BJ (cell line): Measurements from ENCODE around the gene DBI. TPM values are rescaled to one million over a fixed set of nuclear protein-coding genes. Genes with fewer than 3 reads are reported as not detected.

Experiments used
- CTCF ChIA-PET: fragments of 350-600 bp; formaldehyde crosslinking; extraction: SDS; loops from one replicate; lab custom pipeline; 2021; ENCODE audit warnings: antibody characterized with exemption, inconsistent platforms; lab: Yijun Ruan, JAX
- POLR2A ChIA-PET: fragments of 300-600 bp; sonication (Branson Sonifier 250); formaldehyde crosslinking; extraction: SDS; loops from one replicate; lab custom pipeline; 2021; ENCODE audit warnings: antibody characterized with exemption; lab: Charles Lee
- DNase-seq: peaks from one replicate; pipeline ENCODE4 v3.0.0-alpha.2; 2011; ENCODE audit warnings: low read depth
- H3K27me3 ChIP-seq: 2 replicates; pipeline ENCODE4 v1.6.0; 2011; ENCODE audit warnings: low read length; ENCODE audit not compliant: control insufficient read depth, insufficient read depth
- H3K36me3 ChIP-seq: 2 replicates; pipeline ENCODE4 v1.5.1; 2011; ENCODE audit warnings: low read length; ENCODE audit not compliant: control insufficient read depth, insufficient read depth
- H3K4me3 ChIP-seq: 2 replicates; pipeline ENCODE4 v1.5.1; 2011; ENCODE audit warnings: low read depth, mild to moderate bottlenecking, control low read depth, low read length
- CTCF ChIP-seq: IDR thresholded peaks from 2 replicates; pipeline ENCODE4 v1.5.1; 2011; ENCODE audit warnings: low read depth, mild to moderate bottlenecking, control low read depth, inconsistent platforms, low read length, moderate library complexity; ENCODE audit not compliant: insufficient read depth
- polyA plus RNA-seq: library from polyadenylated mRNA; depleted of rRNA; stranded (reverse); fragments of >200 nt; gene quantifications from 2 replicates; pipeline ENCODE4 v1.2.3, GENCODE V29; 2011

DBI gene
- polyA plus RNA-seq, 1 experiment = 104 TPM

GRCh38 chr2:119349289-119349688 lies 17.5 kb upstream of the DBI start:
- H3K27me3 ChIP-seq = no peaks in the 10 kb centered on the region
- H3K4me3 ChIP-seq = no peak overlapping the region
- no peak for TF ChIP-seq CTCF
- no peaks in the 10 kb centered on the region for H3K36me3 ChIP-seq
- ChIA-PET POLR2A (no interaction called here), CTCF (interaction anchor here (1.2 kb wide), 1 partner anchor 130 kb away, joined by 4 read pairs; no protein-coding TSS in a partner anchor)
- no peak for DNase-seq

GRCh38 chr2:119350311-119350998 lies 16.3 kb upstream of the DBI start:
- POLR2A ChIA-PET = no interaction called here
- DNase-seq = no peak
- TF ChIP-seq CTCF = no peak
- Histone ChIP-seq H3K4me3 (no peak overlapping the region), H3K27me3 (no peaks in the 10 kb centered on the region), H3K36me3 (no peaks in the 10 kb centered on the region)
- CTCF ChIA-PET = interaction anchor here (1.2 kb wide), 1 partner anchor 132 kb away, joined by 4 read pairs; no protein-coding TSS in a partner anchor

- TF ChIP-seq CTCF = no peak
- Histone ChIP-seq H3K27me3 (no peaks in the 10 kb centered on the region), H3K36me3 (no peaks in the 10 kb centered on the region), H3K4me3 (no peak overlapping the region)
- no peak for DNase-seq
- CTCF ChIA-PET = no interaction called here
- POLR2A ChIA-PET = no interaction called here
These were observed 14.4 kb upstream of the DBI start for GRCh38 chr2:119352357-119352756.

- ChIA-PET POLR2A (no interaction called here), CTCF (no interaction called here)
- TF ChIP-seq CTCF = no peak
- H3K4me3 ChIP-seq = no peak overlapping the region
- no peak for DNase-seq
- no peaks in the 10 kb centered on the region for H3K36me3 ChIP-seq
- no peaks in the 10 kb centered on the region for H3K27me3 ChIP-seq
These were observed 11.9 kb upstream of the DBI start for GRCh38 chr2:119354860-119355259.

GRCh38 chr2:119359774-119360173 lies 7.0 kb upstream of the DBI start:
- ChIA-PET CTCF (no interaction called here), POLR2A (no interaction called here)

More at GRCh38 chr2:119359774-119360173, 7.0 kb upstream of the DBI start:
- H3K4me3 ChIP-seq = no peak overlapping the region
- no peak for DNase-seq
- TF ChIP-seq CTCF = no peak
- H3K36me3 ChIP-seq = no peaks in the 10 kb centered on the region
- H3K27me3 ChIP-seq = no peaks in the 10 kb centered on the region
